Epithelial cell of esophagus (primary cell): Measurements from ENCODE around the gene GALNTL6.

ENCODE experiments used
- DNase-seq: peaks from one replicate; pipeline ENCODE4 v3.0.0; 2010; ENCODE audit warnings: low read depth
- H3K4me3 ChIP-seq: 2 replicates; pipeline ENCODE4 v1.5.1; 2011; ENCODE audit warnings: mild to moderate bottlenecking, low read length, control low read depth
- TF ChIP-seq, protein P1 (sequence below): IDR thresholded peaks from 2 replicates; pipeline ENCODE4 v1.5.1; 2011; ENCODE audit warnings: low read depth, mild to moderate bottlenecking, low read length, control low read depth, inconsistent platforms; ENCODE audit not compliant: insufficient read depth; ENCODE audit errors: missing control alignments

Gene GALNTL6

DNA sequence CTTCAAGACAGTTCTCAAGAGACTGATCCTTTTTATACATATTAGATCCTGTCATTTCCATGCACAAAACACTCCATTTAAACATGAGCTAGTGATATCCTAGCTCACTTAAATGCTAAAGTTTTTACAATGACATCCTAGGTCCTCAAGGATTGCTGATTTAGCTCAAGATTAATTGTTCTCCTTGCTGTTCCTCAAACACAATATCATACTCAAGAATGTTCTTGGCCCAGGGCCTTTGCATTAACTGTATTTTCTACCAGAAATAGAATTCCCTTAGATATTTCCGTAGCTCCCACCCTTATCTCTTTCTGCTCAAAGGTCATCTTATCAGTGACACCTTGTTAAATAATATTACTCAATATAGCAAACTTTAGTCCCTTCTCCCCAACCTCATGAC lies 270.1 kb downstream of the GALNTL6 start:
- no peak for DNase-seq
- H3K4me3 ChIP-seq: no peak overlapping the region
- TF ChIP-seq, protein P1, sequence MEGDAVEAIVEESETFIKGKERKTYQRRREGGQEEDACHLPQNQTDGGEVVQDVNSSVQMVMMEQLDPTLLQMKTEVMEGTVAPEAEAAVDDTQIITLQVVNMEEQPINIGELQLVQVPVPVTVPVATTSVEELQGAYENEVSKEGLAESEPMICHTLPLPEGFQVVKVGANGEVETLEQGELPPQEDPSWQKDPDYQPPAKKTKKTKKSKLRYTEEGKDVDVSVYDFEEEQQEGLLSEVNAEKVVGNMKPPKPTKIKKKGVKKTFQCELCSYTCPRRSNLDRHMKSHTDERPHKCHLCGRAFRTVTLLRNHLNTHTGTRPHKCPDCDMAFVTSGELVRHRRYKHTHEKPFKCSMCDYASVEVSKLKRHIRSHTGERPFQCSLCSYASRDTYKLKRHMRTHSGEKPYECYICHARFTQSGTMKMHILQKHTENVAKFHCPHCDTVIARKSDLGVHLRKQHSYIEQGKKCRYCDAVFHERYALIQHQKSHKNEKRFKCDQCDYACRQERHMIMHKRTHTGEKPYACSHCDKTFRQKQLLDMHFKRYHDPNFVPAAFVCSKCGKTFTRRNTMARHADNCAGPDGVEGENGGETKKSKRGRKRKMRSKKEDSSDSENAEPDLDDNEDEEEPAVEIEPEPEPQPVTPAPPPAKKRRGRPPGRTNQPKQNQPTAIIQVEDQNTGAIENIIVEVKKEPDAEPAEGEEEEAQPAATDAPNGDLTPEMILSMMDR: no peak

DNA sequence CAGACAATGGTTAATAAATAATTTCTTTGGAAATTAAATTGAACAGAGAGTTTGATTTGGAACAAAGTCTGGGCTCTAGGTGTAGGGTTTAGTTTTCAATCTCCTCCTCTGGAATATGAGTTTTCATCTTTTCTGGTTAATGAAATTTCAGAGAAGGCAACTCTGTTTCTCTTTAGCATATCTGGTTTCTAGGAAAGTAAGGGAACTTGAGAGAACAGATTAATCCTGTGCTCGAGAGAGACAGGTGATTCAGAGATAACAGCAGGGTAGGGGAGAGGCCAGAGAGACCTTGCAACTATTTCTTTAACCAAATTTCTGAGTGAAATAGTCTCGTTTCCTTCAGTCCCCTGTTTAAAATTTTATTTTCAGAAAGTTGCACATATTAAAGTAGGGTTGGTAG lies 275.4 kb downstream of the GALNTL6 start:
- TF ChIP-seq, protein P1: no peak
- H3K4me3 ChIP-seq: no peak overlapping the region
- DNase-seq: no peak

GRCh38 chr4:172095161-172095560 lies 282.0 kb downstream of the GALNTL6 start:
- TF ChIP-seq, protein P1: no peak
- no peak for DNase-seq
- H3K4me3 ChIP-seq: no peak overlapping the region

DNA sequence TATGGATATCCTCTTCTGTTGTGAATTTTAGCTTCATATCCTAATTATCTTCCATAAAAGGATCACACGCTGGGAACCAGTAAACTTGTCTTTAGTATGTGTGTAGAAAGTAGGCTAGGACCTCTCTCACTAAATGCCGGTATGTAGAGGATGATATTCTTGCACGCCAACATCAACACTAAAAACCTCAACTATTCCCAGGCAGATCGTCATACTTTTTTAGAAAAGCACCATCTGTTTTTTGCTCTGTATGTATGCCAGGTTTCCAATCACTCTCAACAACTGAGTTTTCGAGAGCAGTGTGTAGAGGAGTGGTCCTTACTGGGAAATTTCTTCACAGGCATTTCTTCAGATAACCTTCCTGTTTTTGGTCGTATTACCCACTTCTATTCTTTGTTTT lies 283.6 kb downstream of the GALNTL6 start:
- TF ChIP-seq, protein P1: no peak
- H3K4me3 ChIP-seq: no peak overlapping the region
- no peak for DNase-seq

GRCh38 chr4:172099376-172099775 lies 286.2 kb downstream of the GALNTL6 start:
- no peak for DNase-seq
- TF ChIP-seq, protein P1: no peak
- H3K4me3 ChIP-seq: no peak overlapping the region

DNA sequence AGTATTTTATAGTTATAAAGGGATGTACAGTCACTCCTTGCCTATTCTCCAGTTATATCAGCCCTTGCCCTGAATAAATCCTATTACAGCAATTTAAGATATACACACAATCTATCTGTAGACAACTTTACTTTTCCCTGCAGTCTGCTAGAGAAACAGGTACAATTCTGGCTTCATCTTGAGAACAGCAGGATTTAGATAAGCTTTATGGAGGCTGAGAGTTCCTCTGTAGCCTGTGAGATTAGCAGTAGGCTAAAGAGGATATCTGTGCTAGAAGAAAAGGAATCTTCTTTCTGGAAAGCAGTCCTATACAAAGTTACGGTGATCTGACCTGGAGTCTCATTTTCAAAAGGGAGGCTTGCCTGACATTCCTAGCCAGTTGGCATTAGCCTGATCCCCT lies 290.3 kb downstream of the GALNTL6 start:
- H3K4me3 ChIP-seq: no peak overlapping the region
- no peak for DNase-seq
- TF ChIP-seq, protein P1: no peak

DNA sequence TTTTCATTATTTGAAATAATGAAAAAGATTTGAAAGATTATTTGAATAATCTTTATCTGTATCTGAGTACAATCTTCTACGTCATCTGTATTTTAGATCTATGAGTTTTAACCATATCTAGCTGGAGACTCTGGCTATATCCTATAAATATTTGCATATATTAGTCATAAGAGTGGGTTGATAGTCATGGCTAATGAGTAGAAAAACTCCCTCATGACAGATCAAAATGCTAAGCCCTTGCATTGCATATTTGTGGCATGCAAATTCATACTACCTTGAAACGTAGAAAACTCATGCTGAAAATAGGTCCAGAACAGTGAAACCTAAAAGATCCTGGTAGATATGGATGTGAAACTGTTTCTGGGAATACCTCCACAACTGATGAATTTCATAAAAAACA lies 291.3 kb downstream of the GALNTL6 start:
- no peak overlapping the region for H3K4me3 ChIP-seq
- DNase-seq: no peak
- TF ChIP-seq, protein P1: no peak
